ENCODE measurements around the gene RASSF3.

RASSF3 gene

GRCh38 chr12:64736771-64737170 lies 126.5 kb downstream of the RASSF3 start:
- no peak for DNase-seq

DNA sequence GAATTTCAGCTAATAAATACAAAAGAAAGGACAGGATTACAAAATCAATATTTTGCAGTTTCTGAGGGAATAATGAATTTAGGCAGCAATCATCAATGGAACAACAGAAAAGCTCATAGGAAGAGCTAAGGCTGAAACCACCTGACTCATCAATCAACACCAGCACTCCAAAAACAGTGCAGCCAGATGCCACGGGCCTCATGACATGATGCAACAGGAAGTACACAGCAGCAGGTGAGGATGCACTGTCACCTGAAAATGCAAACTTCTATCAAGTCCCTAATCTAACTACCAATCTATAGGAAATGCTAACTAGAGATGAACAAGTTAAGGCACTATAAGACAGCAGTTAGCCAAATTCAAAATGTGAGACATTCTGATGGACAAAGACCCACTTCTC lies 127.2 kb downstream of the RASSF3 start:
- DNase-seq, result no peak

GRCh38 chr12:64739778-64740177 lies 129.5 kb downstream of the RASSF3 start:
- no peak for DNase-seq

DNA sequence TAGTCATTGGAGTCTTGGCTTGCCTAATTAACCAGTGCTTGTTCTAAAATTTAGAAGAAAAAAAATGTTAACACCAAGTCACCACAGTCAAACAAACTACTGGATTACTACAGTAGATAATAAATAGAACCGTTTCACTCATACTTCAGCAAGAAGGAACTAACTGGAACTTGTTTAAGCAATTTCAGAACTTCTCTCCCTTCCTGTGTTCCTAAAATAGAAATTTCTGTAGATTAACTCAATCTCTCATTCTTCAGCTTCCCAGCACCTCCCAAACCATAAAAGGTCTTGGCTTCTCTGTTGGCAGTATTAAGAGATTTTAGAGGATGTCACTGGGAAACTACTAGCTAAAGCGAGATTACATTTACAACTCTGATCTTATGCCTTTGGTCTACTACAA lies 130.4 kb downstream of the RASSF3 start:
- no peak for DNase-seq

GRCh38 chr12:64742416-64742815 lies 132.1 kb downstream of the RASSF3 start:
- no peak for DNase-seq

GRCh38 chr12:64743206-64743605 lies 132.9 kb downstream of the RASSF3 start:
- DNase-seq, result no peak

DNA sequence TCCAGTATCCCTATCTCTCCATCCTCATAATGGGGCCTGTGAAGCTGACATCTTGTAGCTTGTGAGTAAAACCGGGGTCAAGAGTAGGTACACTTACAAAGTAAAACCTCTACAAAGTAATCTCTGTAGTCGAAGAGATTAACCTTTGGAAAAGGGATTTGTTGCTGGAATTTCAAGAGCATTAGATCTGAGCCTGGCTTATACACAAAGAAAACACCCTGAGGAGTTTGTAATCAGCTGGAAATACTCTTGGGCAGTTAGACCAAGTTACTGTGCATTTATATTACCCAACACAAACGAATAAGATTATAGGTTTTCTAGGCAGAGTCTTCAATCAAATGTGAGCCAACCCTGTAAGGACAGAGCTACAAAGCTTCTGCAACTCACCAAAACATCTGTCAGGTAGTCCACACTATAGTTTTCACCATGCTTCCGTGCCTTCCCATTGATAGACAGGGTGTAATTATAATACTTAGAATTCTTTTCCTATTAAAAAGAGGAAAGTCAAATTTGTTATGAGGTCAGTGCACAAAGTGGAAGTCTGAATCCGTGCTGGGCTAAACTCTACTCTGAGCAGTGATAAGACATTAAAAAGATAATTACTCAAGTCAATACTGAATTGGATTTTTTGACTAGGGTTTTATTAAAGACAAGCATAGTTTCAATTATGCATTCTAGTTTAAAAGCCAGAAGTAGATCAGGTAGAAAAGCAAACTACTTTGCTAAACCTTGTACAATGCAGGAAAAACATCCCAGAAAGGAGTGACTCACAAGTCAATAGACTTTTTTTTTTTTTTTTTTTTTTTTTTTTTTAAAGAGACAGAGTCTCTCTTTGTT lies 134.3 kb downstream of the RASSF3 start:
- no peak for DNase-seq

DNA sequence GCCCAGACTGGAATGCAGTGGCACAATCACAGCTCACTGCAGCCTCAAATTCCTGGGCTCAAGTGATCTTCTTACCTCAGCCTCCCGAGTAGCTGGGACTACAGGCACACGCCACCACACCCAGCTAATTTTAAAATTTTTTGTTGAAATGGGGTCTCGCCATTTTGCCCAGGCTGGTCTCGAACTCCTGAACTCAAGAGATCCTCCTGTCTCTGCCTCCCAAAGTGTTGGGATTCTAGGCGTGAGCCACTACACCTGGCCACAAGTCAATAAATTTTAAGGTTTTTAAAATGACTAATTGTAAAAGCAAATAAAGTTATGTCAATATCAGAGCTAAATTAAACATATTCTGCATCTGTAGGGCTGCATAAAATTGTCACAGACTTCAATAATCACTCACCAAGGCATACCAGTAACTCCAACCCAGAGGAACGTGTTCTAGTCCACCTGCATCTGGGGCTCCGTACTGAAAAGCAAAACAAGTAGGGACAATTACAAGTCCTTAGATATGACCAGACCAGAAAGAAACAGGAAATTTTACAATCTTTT lies 135.0 kb downstream of the RASSF3 start:
- DNase-seq, result no peak

DNA sequence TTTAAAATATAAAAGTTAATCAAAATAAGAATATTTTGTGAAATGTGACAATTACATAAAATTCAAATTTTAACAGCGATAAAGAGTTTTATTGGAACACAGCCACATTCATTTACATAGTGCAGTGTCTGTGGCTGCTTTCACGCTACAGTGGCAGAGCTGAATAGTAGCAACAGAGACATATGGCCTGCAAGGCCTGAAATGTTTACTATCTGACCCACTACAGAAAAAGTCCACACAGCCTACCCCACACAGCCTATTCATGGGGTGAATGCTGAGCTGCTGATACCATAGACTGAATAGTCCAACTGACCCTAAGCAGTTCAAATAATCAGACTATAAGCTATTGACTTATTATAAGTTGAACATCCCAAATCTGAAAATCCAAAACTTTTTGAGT lies 135.7 kb downstream of the RASSF3 start:
- no peak for DNase-seq

DNA sequence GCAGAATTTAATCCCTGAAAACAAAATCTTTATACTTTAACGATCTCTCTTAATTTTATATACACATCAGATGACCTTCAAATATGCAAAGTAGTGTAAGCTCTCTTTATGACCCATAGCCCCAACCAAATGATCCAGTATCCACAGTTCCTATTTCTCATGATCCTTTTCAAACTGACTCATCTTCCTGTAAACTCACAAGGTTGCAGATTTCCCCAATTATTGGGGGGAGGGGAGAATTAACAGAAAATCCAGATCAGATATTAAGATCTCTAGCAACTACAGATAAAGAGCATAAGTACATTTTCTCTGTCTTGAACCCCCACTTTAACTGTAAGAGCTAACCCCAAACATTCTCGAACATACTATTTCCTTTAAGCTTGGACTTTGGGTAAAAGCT lies 136.4 kb downstream of the RASSF3 start:
- no peak for DNase-seq
